Muscle layer of duodenum (tissue), 2 donors: ENCODE results near the gene KCNK3.

ENCODE experiments used
- H3K27ac ChIP-seq: one replicate; pipeline ENCODE4 v1.7.0; 2013; ENCODE audit warnings: mild to moderate bottlenecking, low read length
- H3K27me3 ChIP-seq: one replicate; pipeline ENCODE4 v1.7.0; 2013; ENCODE audit warnings: low read depth, mild to moderate bottlenecking, control low read depth, low read length
- H3K36me3 ChIP-seq, 2 donors: one replicate each; pipeline ENCODE4 v1.7.0; 2013; ENCODE audit warnings: low read length in 2 of 2, control low read depth in 1 of 2, mild to moderate bottlenecking in 1 of 2; ENCODE audit not compliant: insufficient read depth in 2 of 2, control insufficient read depth in 1 of 2
- H3K4me1 ChIP-seq, 2 donors: one replicate each; pipeline ENCODE4 v1.7.0; 2013; ENCODE audit warnings: low read length in 2 of 2, mild to moderate bottlenecking in 2 of 2, control low read depth in 1 of 2, moderate library complexity in 1 of 2; ENCODE audit not compliant: insufficient read depth in 2 of 2, control insufficient read depth in 1 of 2
- H3K4me3 ChIP-seq, 2 donors: one replicate each; pipeline ENCODE4 v1.7.0; 2013; ENCODE audit warnings: low read length in 2 of 2, low read depth in 1 of 2, mild to moderate bottlenecking in 1 of 2
- H3K9me3 ChIP-seq, 2 donors: one replicate each; pipeline ENCODE4 v1.7.0; 2013; ENCODE audit warnings: low read length in 2 of 2, control low read depth in 1 of 2, mild to moderate bottlenecking in 1 of 2; ENCODE audit not compliant: control insufficient read depth in 1 of 2
- donor health status: healthy.

KCNK3 gene

DNA sequence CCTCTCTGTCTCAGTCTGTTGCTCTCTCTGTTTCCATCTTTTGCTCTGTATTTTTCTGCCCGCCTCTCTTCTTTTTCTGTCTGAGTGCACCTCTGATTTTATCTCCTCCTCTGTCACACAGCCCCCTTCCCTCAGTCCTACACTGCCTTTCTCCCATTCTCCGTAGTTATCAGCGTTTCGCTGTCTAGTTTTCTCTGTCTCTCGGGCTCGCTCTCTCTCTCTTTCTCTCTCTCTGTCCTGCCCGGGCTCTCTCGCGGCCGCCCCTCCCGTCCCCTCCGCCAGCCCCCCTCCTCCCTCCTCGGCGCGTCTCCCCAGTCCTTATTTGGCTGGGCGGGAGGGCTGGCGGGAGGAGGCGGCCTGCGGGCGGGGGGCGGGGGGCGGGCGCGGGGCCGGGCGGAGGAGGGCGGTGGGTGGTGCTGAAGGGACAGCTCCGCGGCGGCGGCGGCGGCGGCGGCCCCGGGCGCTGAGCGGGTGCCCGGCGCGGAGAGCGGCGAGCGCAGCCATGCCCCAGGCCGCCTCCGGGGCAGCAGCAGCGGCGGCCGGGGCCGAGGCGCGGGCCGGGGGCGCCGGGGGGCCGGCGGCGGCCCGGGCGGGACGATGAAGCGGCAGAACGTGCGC, at the start of gene KCNK3:
KCNK3 (plus strand) TSS at position 444 of the 618 bp plus-strand sequence; CDS start at position 598, 154 bp downstream.
- Histone ChIP-seq H3K4me3 (peak within 1 kb of the TSS; percentile 39 to 64), H3K36me3 (no peaks in the 10 kb centered on the region), H3K9me3 (no peaks in the 10 kb centered on the region), H3K27me3 (peaks cover 33% of the 10 kb centered on the region), H3K27ac (peak within 1 kb of the TSS; percentile 56), H3K4me1 (peaks cover 4 to 36% of the 10 kb centered on the region in 2 donors)

DNA sequence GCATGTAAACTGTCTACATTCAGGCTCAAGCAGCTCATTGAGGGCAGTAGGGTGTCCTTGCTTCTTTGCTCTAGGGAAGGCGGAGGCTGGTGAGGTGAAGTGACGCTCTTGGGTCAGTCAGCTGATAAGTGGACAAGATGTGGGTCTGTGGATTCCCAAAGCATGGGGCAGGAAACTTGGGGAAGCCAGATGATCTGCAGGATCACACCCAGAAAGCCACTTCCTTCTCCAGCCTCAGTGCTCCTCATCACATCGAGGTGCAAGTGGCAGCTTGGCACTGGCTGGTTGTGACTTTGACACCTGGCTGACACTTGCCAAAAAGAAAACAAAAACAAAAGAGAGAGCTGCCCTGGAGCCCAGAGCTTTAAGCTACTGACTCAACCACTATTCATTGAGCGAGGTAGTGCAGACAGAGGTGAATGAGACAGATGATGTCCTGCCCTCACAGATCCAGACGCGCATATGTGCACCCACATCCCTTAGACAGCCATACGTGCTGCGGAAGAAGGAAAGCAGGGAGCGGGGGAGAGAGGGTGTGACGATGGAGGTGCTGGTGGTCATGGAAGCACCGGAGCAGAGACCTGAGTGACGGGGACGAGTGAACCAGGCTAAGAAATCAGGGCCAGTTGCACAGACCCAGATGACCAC, 48.2 kb upstream of the KCNK3 start:
- Histone ChIP-seq H3K9me3 (no peaks in the 10 kb centered on the region), H3K27ac (no peak overlapping the region), H3K27me3 (no peaks in the 10 kb centered on the region), H3K4me3 (no peak overlapping the region), H3K36me3 (no peaks in the 10 kb centered on the region), H3K4me1 (peaks cover 6 to 8% of the 10 kb centered on the region in 2 donors)

DNA sequence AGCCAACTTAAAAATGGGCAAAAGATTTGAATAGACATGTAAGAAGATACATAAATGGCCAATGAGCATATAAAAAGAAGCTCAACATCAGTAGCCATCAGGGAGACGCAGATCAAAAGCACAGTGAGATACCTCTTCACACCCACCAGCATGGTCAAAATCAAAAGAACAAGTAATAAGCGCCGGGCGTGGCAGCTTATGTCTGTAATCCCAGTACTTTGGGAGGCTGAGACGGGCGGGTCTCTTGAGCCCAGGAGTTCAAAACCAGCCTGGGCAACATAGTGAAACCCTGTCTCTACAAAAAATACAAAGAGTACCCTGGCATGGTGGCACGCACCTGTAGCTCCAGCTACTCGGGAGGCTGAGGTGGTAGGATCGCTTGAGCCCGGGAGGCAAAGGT, 46.8 kb upstream of the KCNK3 start:
- Histone ChIP-seq H3K4me3 (no peak overlapping the region), H3K36me3 (no peaks in the 10 kb centered on the region)

DNA sequence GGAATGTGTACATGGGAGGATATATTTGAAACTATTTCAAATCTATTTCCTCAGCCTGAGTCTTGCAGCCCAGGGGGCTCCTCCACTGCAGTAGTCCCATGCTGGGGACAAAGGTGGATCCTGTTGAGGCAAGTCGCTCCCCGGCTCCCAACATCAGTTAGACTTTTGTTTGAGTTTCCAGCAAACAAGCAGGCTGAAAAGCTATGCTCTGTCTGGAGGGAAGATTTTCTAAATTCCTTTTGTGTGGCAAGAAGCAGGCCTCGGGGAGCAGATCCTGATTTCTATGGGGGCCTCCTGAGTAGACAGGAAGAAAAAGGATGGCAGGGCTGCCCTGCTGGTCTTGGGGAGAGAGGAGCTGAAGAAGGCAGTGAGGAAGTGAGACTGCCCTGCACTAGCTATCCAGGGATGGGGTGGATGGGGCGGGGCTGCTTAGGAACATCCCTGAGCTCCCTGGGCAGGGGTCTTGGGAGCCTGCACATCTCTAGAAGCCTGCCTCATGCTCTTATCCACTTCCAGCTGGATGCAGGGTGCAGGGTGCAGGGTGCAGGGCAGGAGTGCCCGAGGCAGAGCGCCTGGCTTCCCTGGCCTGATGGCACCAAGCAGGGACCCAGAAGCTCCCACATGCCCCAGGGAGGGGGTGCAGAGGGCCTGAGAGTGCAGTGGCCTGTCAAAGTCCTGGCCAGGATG, 45.4 kb upstream of the KCNK3 start:
- H3K4me3 ChIP-seq = no peak overlapping the region

More for the DNA sequence above, 46.8 kb upstream of the KCNK3 start:
- no peaks in the 10 kb centered on the region for H3K27me3 ChIP-seq
- no peak overlapping the region for H3K27ac ChIP-seq
- no peaks in the 10 kb centered on the region for H3K9me3 ChIP-seq
- H3K4me1 ChIP-seq = peaks cover 0 to 6% of the 10 kb centered on the region in 2 donors

DNA sequence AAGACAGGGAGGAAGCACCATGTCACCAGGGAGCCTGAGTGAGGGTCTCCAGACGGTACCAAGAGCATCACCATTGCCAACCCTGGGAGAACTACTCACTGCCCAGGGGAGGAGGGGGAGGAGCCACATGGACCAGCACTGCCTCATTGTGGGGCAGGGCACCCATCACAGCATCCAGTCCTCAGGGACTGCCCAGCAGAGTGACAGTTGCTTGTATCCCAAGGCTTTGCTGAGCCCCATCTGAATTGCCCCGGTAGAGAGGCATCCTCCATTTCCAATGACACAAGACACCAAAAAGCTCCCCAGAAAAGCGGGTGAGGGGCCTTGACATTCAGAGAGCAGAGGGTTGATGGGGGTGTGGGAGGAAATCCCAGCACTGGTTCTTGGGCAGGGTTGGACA, 44.5 kb upstream of the KCNK3 start:
- Histone ChIP-seq H3K27me3 (no peaks in the 10 kb centered on the region), H3K9me3 (no peaks in the 10 kb centered on the region), H3K27ac (no peak overlapping the region), H3K4me3 (no peak overlapping the region), H3K36me3 (no peaks in the 10 kb centered on the region), H3K4me1 (peaks cover 0 to 13% of the 10 kb centered on the region in 2 donors)

More for the DNA sequence above, 45.4 kb upstream of the KCNK3 start:
- no peaks in the 10 kb centered on the region for H3K27me3 ChIP-seq
- H3K4me1 ChIP-seq = peaks cover 0 to 8% of the 10 kb centered on the region in 2 donors
- H3K36me3 ChIP-seq = no peaks in the 10 kb centered on the region
- H3K9me3 ChIP-seq = no peaks in the 10 kb centered on the region
- H3K27ac ChIP-seq = no peak overlapping the region

DNA sequence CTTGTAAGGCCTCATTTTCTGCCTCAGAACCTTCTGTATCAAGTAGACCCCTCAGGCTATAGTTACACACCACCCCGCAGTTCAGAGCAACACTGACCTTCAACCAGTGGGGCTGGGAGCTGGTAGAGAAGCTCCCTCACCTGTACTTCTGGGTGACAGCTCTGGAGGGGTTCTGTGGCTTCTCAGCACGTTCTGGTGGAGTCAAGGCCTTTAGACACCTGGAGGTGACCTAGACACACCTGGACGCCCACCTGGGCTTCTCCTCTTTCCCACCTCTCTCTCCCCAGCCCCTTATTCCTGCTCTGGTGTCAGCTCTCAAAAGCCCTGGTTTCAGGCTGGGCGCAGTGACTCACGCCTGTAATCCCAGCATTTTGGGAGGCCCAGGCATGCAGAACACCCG, 44.0 kb upstream of the KCNK3 start:
- H3K9me3 ChIP-seq = no peaks in the 10 kb centered on the region
- no peak overlapping the region for H3K27ac ChIP-seq
- H3K27me3 ChIP-seq = no peaks in the 10 kb centered on the region
- no peaks in the 10 kb centered on the region for H3K36me3 ChIP-seq
- H3K4me1 ChIP-seq = peaks cover 0 to 16% of the 10 kb centered on the region in 2 donors
- H3K4me3 ChIP-seq = no peak overlapping the region

DNA sequence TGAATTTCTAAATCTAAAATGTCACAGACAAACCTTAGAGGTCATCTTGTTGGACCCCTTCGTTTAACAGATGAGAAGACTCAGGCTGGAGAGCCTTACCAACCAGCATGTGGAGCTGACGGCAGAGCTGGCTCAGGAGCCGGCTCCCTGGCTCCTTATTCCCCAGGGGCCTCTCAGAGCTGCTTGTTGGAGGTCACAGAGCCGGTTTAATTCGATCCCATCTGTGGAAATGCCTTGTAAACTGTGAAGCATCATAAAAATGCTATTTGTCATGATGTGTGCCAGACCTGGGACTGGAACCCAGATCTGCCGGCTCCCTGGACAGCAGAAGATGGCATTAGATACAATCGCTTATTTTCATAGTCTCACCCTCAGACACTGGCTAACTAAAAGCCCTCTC, 43.2 kb upstream of the KCNK3 start:
- no peaks in the 10 kb centered on the region for H3K27me3 ChIP-seq
- no peaks in the 10 kb centered on the region for H3K36me3 ChIP-seq
- peaks cover 0 to 16% of the 10 kb centered on the region in 2 donors for H3K4me1 ChIP-seq
- no peaks in the 10 kb centered on the region for H3K9me3 ChIP-seq
- no peak overlapping the region for H3K4me3 ChIP-seq
- H3K27ac ChIP-seq = no peak overlapping the region

DNA sequence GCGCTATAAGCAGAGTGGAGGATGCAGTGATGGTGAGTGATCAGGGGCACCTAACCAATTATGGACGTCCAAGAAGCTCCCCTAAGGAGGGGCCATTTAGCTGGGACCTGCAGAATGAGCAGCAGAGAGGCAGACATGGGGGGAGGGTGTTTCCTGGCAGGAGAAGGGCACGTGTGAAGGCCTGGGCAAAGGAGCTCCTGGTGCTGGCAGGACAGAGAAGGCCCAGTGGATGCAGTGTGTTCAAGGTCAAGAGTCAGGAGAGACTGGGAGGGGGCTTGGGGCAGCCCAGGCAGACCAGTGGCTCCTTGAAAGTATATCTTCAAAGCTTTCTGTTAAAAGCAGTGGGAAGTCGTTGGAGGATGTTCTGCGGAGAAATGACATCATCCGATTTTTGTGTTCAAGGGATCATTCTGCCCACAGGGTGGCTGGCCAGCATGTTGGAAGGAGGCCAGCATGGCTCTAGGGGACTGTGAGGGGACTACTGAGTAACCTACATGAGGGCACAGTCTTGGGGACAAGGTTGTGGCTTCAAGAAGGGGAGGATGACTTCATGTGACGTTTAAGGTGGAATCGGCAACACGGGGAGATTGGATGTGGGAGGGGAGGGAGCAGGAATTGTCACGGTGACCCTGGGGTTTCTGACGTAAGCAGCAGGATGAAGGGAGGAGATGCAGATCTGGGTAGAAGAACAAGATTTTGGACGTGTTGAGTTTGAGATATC, 42.4 kb upstream of the KCNK3 start:
- peaks cover 0 to 16% of the 10 kb centered on the region in 2 donors for H3K4me1 ChIP-seq
- no peaks in the 10 kb centered on the region for H3K36me3 ChIP-seq
- no peaks in the 10 kb centered on the region for H3K9me3 ChIP-seq
- H3K27ac ChIP-seq = no peak overlapping the region
- H3K27me3 ChIP-seq = no peaks in the 10 kb centered on the region
- H3K4me3 ChIP-seq = no peak overlapping the region

DNA sequence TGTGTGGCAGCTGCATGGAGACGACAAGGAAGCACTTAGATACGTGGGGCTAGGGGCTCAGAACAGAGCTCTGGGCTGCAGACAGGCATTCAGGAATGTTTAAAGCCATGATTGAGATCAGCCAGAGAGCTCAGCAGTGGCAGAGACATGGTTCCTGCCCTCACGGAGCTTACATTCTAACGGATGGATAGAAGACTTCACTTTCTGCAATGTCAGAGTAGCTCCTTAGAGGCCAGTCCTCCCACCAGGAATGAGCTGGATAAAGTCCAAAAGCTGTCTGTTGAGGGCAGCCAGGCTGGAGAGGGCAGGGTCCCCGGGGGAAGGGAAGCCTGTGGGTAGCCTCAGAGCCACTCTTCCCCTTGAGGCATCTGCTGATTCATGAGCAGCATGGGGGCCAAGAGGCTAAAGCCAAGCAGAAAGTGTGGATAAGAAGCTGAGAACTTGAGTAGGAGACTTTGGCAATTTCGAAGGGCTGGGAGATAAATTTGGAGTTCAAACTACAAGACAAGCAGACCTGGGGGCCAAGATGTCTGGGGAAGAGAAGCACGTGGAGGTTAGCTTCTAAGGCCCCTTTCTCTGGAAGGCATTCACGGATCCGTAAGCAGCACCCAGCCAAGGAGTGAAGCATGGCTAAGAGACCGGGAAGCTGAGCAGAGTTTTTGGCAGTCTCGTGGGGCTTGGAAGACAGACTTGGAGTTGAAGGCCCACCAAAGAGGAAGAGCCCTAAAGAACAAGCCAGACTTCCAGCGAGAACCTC, 41.6 kb upstream of the KCNK3 start:
- no peak overlapping the region for H3K27ac ChIP-seq
- H3K4me3 ChIP-seq = no peak overlapping the region
- H3K36me3 ChIP-seq = no peaks in the 10 kb centered on the region
- peaks cover 0 to 16% of the 10 kb centered on the region in 2 donors for H3K4me1 ChIP-seq
- H3K9me3 ChIP-seq = no peaks in the 10 kb centered on the region
- H3K27me3 ChIP-seq = no peaks in the 10 kb centered on the region

DNA sequence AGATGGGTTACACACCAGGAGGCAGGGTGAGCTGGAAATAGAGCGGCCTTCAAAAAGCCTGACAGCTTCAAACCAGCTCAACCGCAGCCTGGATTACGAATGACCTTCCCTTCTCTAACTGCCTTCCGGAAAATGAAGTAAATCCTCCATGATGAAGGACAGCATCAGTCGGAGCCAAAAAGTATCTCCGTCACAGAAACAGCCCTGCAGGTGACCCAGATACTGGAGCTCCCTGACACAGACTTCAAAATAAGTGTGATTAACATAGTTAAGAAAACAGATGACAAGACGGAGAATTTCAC, 41.1 kb upstream of the KCNK3 start:
- no peak overlapping the region for H3K27ac ChIP-seq
- H3K27me3 ChIP-seq = no peaks in the 10 kb centered on the region
- H3K4me1 ChIP-seq = peaks cover 0 to 16% of the 10 kb centered on the region in 2 donors
- H3K4me3 ChIP-seq = no peak overlapping the region
- no peaks in the 10 kb centered on the region for H3K36me3 ChIP-seq
- H3K9me3 ChIP-seq = no peaks in the 10 kb centered on the region

DNA sequence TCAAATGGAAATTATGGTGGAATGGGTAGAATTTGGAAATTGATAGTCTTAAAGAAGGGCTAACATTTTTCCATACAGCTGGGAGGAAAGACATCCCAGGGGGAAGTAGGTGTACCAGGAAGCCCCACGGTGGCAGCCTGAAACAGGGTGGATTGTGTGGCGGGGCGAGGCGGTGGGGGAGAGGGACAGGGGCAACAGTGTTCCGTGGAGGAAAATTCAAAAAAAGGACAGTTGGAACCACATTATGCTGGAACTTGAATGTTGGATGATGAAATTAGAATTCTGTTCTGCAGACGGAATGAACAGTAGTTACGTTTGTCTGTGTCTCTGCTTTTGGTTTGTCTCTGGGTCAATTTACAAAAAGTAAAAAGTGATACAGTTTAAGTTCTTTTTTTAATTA, 40.7 kb upstream of the KCNK3 start:
- no peaks in the 10 kb centered on the region for H3K9me3 ChIP-seq
- H3K27me3 ChIP-seq = no peaks in the 10 kb centered on the region
- no peak overlapping the region for H3K4me3 ChIP-seq
- H3K27ac ChIP-seq = no peak overlapping the region
- H3K36me3 ChIP-seq = no peaks in the 10 kb centered on the region
- peaks cover 0 to 16% of the 10 kb centered on the region in 2 donors for H3K4me1 ChIP-seq
